Stomach (tissue), 9 donors: Measurements from ENCODE around the gene KCND2. TPM values are rescaled to one million over a fixed set of nuclear protein-coding genes. Genes with fewer than 3 reads are reported as not detected.

Experiments used
- DNase-seq, 2 donors: peaks; one replicate each; pipeline versions ENCODE4 v3.0.0 to v3.0.0-alpha.2; 2013 to 2019
- H3K27ac ChIP-seq, 5 donors: fragments of 200-600 bp in 4 of 5; sonication (generic) in 4 of 5; one replicate each; pipeline ENCODE4 v1.5.1; 2013 to 2019; ENCODE audit warnings: mild to moderate bottlenecking in 1 of 5, moderate library complexity in 1 of 5
- H3K27me3 ChIP-seq, 3 donors: fragments of 200-600 bp; sonication (generic); one replicate each; pipeline ENCODE4 v1.5.1; 2017 to 2019; ENCODE audit warnings: mixed run types in 1 of 3
- H3K36me3 ChIP-seq, 4 donors: fragments of 200-600 bp; sonication (generic); 1 replicate in 3 of 4; 2 replicates in 1 of 4; pipeline ENCODE4 v1.5.1; 2016 to 2019
- H3K4me1 ChIP-seq, 4 donors: fragments of 200-600 bp; sonication (generic); one replicate each; pipeline ENCODE4 v1.5.1; 2016 to 2019
- H3K4me3 ChIP-seq, 4 donors: fragments of 200-600 bp; sonication (generic) in 3 of 4; one replicate each; pipeline ENCODE4 v1.5.1; 2016 to 2019; ENCODE audit warnings: mild to moderate bottlenecking in 1 of 4
- H3K9me3 ChIP-seq, 4 donors: fragments of 200-600 bp; sonication (generic); one replicate each; pipeline ENCODE4 v1.5.1; 2016 to 2019
- CTCF ChIP-seq, 7 experiments: fragments of 450-650 bp in 4 of 7; fragments of 200-600 bp in 3 of 7; sonication (generic) in 3 of 7; IDR thresholded peaks; one replicate each; pipeline ENCODE4 v1.5.1; 2016 to 2019; ENCODE audit warnings: antibody characterized with exemption in 7 of 7, control low read depth in 2 of 7, mild to moderate bottlenecking in 1 of 7
- EP300 ChIP-seq: sonication (generic); formaldehyde crosslinking; IDR thresholded peaks from one replicate; pipeline ENCODE4 v1.6.1; 2017; ENCODE audit warnings: antibody characterized with exemption
- POLR2A ChIP-seq, 4 donors: fragments of 450-650 bp; IDR thresholded peaks; one replicate each; pipeline ENCODE4 v1.6.1; 2016; ENCODE audit warnings: antibody characterized with exemption in 4 of 4, control low read depth in 2 of 4, mild to moderate bottlenecking in 1 of 4, moderate library complexity in 1 of 4
- POLR2AphosphoS5 ChIP-seq, 3 donors: sonication (generic); formaldehyde crosslinking; IDR thresholded peaks; one replicate each; pipeline ENCODE4 v1.6.1; 2016; ENCODE audit warnings: antibody characterized with exemption in 3 of 3
- WGBS, 5 donors: extraction: QIAGEN DNeasy Blood & Tissue Kit in 3 of 5; methylation state at CpG; one replicate each; pipeline versions ENCODE4 v1.1.5 to v1.1.7; 2013 to 2018; 5-methylcytosine and 5-hydroxymethylcytosine counted together
- intact Hi-C: fragments of 100-400 bp; cut with DNase I; formaldehyde crosslinking; loops from one replicate; pipeline ENCODE4 v1.15.1; 2023; ENCODE audit warnings: low total_unique reads
- polyA plus RNA-seq, 3 donors: library from polyadenylated mRNA; stranded (reverse); fragments of 200-250 nt; gene quantifications; one replicate each; pipeline ENCODE4 v1.2.3, GENCODE V29; 2013
- total RNA-seq, 5 donors: library from RNA; depleted of rRNA; stranded (reverse); fragments of >200 nt; gene quantifications; one replicate each; pipeline versions ENCODE4 v1.1.0 to v1.2.3, GENCODE V29; 2014 to 2016
- donor health status: healthy with polysubstance abuse.
- donor health status: Bipolar disorder and iron deficiency.
- donor health status: healthy.

The KCND2 gene
- total and polyA plus RNA-seq, 8 donors, result 0.06 to 1.3 (median 0.31) TPM; not detected in 5

GRCh38 chr7:120792091-120792860 is 519.3 kb downstream of the KCND2 start:
- Histone ChIP-seq H3K27ac (no peak overlapping the region), H3K36me3 (no peaks in the 10 kb centered on the region), H3K4me1 (peaks cover 0 to 17% (median 3%) of the 10 kb centered on the region in 4 donors), H3K9me3 (no peaks in the 10 kb centered on the region), H3K27me3 (no peaks in the 10 kb centered on the region), H3K4me3 (no peak overlapping the region)
- peak; percentile 81 to 90 for DNase-seq
- WGBS, 5 donors, result 46 to 53% (median 50%) methylated on average over 13 of the region's 13 CpGs
- TF ChIP-seq CTCF (IDR thresholded peaks at IDR 0.05) (peak in 5 of 7 experiments; percentile 50 to 82 (median 70)), POLR2AphosphoS5 (IDR thresholded peaks at IDR 0.05) (no peak)
- intact Hi-C loops, result no loop called here

DNA sequence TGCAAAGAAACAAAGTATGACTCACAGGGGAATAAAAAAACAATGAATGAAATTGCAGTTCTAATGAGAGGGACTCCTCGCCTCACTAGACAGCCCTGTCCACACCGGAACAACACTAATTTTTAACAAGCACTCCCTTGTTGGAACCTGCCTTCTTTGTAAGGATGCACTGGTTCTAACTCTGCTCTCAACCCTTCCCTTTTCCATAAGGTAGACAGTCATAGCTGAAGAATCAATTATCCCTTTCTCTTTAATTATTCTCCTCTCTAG is 519.8 kb downstream of the KCND2 start:
- Histone ChIP-seq H3K27ac (no peak overlapping the region), H3K27me3 (no peaks in the 10 kb centered on the region), H3K4me3 (no peak overlapping the region), H3K4me1 (peaks cover 0 to 17% (median 3%) of the 10 kb centered on the region in 4 donors), H3K36me3 (no peaks in the 10 kb centered on the region), H3K9me3 (no peaks in the 10 kb centered on the region)
- no peak for DNase-seq
- intact Hi-C loops, result no loop called here
- TF ChIP-seq CTCF (IDR thresholded peaks at IDR 0.05) (no peak), POLR2A (IDR thresholded peaks at IDR 0.05) (no peak), EP300 (no peak), POLR2AphosphoS5 (IDR thresholded peaks at IDR 0.05) (no peak)
- 92 to 99% (median 94%) methylated on average over 2 of the region's 2 CpGs for WGBS, 5 donors

DNA sequence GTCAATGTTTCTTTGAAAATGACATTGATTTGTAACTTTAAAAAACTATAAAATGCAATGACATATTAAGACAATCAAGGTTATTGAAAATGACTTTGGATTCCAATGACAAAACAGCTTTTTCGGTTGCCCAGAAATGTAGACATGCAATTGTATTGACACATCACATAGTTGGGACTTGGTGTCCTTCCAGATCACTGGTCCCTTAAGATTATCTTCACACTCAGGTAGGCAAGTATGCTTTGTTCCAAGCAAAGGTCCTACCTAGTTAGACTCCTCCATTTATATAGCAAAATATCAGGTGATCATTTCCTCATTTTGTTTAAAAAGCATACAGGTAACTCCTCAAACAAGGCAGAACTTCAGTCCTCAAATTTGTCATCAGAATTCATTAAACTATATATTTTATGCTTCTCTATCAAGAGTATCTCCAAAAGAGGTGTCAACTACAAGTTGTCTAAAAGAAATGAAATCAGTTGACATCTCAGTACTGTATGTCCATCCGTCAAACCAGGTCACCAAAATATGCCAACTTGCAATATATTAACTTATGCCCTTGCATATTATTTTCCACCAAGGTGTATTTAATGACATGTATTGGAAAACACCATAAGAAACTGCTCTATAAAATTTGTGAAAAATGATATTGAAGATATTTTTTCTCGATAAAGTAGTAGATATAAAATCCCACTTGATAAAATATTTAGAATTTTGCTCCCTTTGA is 520.4 kb downstream of the KCND2 start:
- intact Hi-C loops, result no loop called here
- 70 to 87% (median 79%) methylated on average over 3 of the region's 3 CpGs for WGBS, 5 donors
- TF ChIP-seq POLR2AphosphoS5 (IDR thresholded peaks at IDR 0.05), result no peak
- TF ChIP-seq POLR2A (IDR thresholded peaks at IDR 0.05), result no peak
- no peak for TF ChIP-seq CTCF (IDR thresholded peaks at IDR 0.05)
- no peak for TF ChIP-seq EP300
- no peak for DNase-seq
- no peak overlapping the region for H3K27ac ChIP-seq
- H3K9me3 ChIP-seq, result no peaks in the 10 kb centered on the region
- H3K27me3 ChIP-seq, result no peaks in the 10 kb centered on the region
- H3K4me1 ChIP-seq, result peaks cover 0 to 17% (median 3%) of the 10 kb centered on the region in 4 donors
- no peak overlapping the region for H3K4me3 ChIP-seq
- H3K36me3 ChIP-seq, result no peaks in the 10 kb centered on the region

- Histone ChIP-seq H3K9me3 (no peaks in the 10 kb centered on the region), H3K4me3 (no peak overlapping the region), H3K27ac (no peak overlapping the region), H3K4me1 (peaks cover 0 to 17% (median 3%) of the 10 kb centered on the region in 4 donors), H3K27me3 (no peaks in the 10 kb centered on the region), H3K36me3 (no peaks in the 10 kb centered on the region)
- no peak for TF ChIP-seq POLR2A (IDR thresholded peaks at IDR 0.05)
- TF ChIP-seq EP300, result no peak
- no peak for TF ChIP-seq POLR2AphosphoS5 (IDR thresholded peaks at IDR 0.05)
- no peak for TF ChIP-seq CTCF (IDR thresholded peaks at IDR 0.05)
- DNase-seq, result no peak
- intact Hi-C loops, result no loop called here
- 75 to 84% (median 81%) methylated on average over 4 of the region's 4 CpGs for WGBS, 5 donors
Measured at GRCh38 chr7:120794106-120794729, 521.2 kb downstream of the KCND2 start.
